HL-60 (cell line): ENCODE results near the gene CADM4.

Experiments
- GABPA ChIP-seq: IDR thresholded peaks from 2 replicates; pipeline ENCODE4 v1.6.1; 2012; ENCODE audit warnings: low read depth
- POLR2AphosphoS5 ChIP-seq: IDR thresholded peaks from 2 replicates; pipeline ENCODE4 v1.6.1; 2012; ENCODE audit warnings: low read depth
- SPI1 ChIP-seq: IDR thresholded peaks from 2 replicates; pipeline ENCODE4 v1.6.1; 2012; ENCODE audit warnings: low read depth, mild to moderate bottlenecking, borderline replicate concordance
- TF ChIP-seq, protein P1 (sequence below): IDR thresholded peaks from one replicate; pipeline ENCODE4 v1.5.1; 2011; ENCODE audit warnings: low read length, control low read depth, inconsistent platforms; ENCODE audit not compliant: insufficient read depth

DNA sequence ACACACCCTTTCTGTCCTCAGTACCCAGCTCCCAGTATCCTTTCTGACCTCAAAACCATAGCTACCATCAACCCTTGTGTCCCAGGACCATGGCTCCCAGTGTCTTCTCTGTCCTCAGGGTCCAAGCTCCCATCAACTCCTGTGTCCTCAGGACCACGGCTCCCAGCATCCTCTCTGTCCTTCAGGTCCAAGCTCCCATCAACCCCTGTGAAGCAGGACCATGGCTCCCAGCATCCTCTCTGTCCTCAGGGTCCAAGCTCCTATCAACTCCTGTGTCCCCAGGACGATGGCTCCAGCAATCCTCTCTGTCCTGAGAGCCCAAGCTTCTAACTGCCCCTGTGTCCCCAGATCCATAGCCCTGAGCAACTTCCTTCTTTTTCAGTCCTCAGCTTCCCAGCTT is 1.7 kb upstream of the CADM4 start:
- TF ChIP-seq, protein P1, sequence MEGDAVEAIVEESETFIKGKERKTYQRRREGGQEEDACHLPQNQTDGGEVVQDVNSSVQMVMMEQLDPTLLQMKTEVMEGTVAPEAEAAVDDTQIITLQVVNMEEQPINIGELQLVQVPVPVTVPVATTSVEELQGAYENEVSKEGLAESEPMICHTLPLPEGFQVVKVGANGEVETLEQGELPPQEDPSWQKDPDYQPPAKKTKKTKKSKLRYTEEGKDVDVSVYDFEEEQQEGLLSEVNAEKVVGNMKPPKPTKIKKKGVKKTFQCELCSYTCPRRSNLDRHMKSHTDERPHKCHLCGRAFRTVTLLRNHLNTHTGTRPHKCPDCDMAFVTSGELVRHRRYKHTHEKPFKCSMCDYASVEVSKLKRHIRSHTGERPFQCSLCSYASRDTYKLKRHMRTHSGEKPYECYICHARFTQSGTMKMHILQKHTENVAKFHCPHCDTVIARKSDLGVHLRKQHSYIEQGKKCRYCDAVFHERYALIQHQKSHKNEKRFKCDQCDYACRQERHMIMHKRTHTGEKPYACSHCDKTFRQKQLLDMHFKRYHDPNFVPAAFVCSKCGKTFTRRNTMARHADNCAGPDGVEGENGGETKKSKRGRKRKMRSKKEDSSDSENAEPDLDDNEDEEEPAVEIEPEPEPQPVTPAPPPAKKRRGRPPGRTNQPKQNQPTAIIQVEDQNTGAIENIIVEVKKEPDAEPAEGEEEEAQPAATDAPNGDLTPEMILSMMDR: no peak
- TF ChIP-seq SPI1 (no peak), GABPA (no peak), POLR2AphosphoS5 (no peak)
